Vagina (tissue), 2 donors: Measurements from ENCODE around the gene CCBE1. TPM values are rescaled to one million over a fixed set of nuclear protein-coding genes. Genes with fewer than 3 reads are reported as not detected.

Experiments
- DNase-seq, 2 donors: peaks; one replicate each; pipeline ENCODE4 v3.0.0-alpha.2; 2017; ENCODE audit errors: extremely low spot score in 2 of 2
- H3K27ac ChIP-seq: fragments of 200-600 bp; sonication (generic); one replicate; pipeline ENCODE4 v1.5.1; 2019
- H3K27me3 ChIP-seq: fragments of 200-600 bp; sonication (generic); one replicate; pipeline ENCODE4 v1.5.1; 2019
- H3K36me3 ChIP-seq, 2 donors: fragments of 200-600 bp; sonication (generic); one replicate each; pipeline ENCODE4 v1.5.1; 2017 to 2019
- H3K4me1 ChIP-seq: fragments of 200-600 bp; sonication (generic); one replicate; pipeline ENCODE4 v1.5.1; 2019
- H3K4me3 ChIP-seq, 2 donors: fragments of 200-600 bp; sonication (generic); 1 replicate in 1 of 2; 2 replicates in 1 of 2; pipeline ENCODE4 v1.5.1; 2016 to 2019
- H3K9me3 ChIP-seq: fragments of 200-600 bp; sonication (generic); one replicate; pipeline ENCODE4 v1.5.1; 2019
- CTCF ChIP-seq, 3 experiments: fragments of 450-650 bp in 2 of 3; fragments of 200-600 bp in 1 of 3; sonication (generic) in 1 of 3; IDR thresholded peaks; one replicate each; pipeline ENCODE4 v1.5.1; 2017 to 2019; ENCODE audit warnings: antibody characterized with exemption in 3 of 3, mild to moderate bottlenecking in 2 of 3, moderate library complexity in 2 of 3
- POLR2A ChIP-seq, 2 donors: fragments of 450-650 bp; IDR thresholded peaks; one replicate each; pipeline ENCODE4 v1.6.1; 2017; ENCODE audit warnings: antibody characterized with exemption in 2 of 2, mild to moderate bottlenecking in 2 of 2, moderate library complexity in 2 of 2
- POLR2AphosphoS5 ChIP-seq, 2 donors: sonication (generic); formaldehyde crosslinking; IDR thresholded peaks; one replicate each; pipeline ENCODE4 v1.9.0; 2017; ENCODE audit warnings: antibody characterized with exemption in 2 of 2, mild to moderate bottlenecking in 2 of 2, low read depth in 1 of 2; ENCODE audit not compliant: insufficient read depth in 1 of 2
- intact Hi-C: fragments of 100-400 bp; cut with DNase I; formaldehyde crosslinking; loops from one replicate; pipeline ENCODE4 v1.15.1; 2023
- total RNA-seq: library from RNA; depleted of rRNA; stranded (reverse); fragments of >200 nt; gene quantifications from one replicate; pipeline ENCODE4 v1.2.3, GENCODE V29; 2016

The CCBE1 gene
- total RNA-seq, 1 donor from 2014 or later = 2.9 TPM

- Histone ChIP-seq H3K27ac (no peak overlapping the region), H3K4me1 (no peaks in the 10 kb centered on the region), H3K27me3 (no peaks in the 10 kb centered on the region)
Measured at GRCh38 chr18:59681521-59682004, 15.7 kb downstream of the CCBE1 start.

GRCh38 chr18:59681051-59681450 is 16.2 kb downstream of the CCBE1 start:
- TF ChIP-seq POLR2AphosphoS5 (IDR thresholded peaks at IDR 0.05; ENCODE audit: insufficient read depth in 1 of 2, low read depth in 1 of 2) (no peak), POLR2A (IDR thresholded peaks at IDR 0.05) (no peak), CTCF (IDR thresholded peaks at IDR 0.05) (no peak)
- intact Hi-C loops = no loop called here
- H3K4me3 ChIP-seq = no peak overlapping the region
- H3K9me3 ChIP-seq = no peaks in the 10 kb centered on the region
- H3K27ac ChIP-seq = no peak overlapping the region
- no peak for DNase-seq
- H3K27me3 ChIP-seq = no peaks in the 10 kb centered on the region
- no peaks in the 10 kb centered on the region for H3K4me1 ChIP-seq
- H3K36me3 ChIP-seq = no peaks in the 10 kb centered on the region

More at GRCh38 chr18:59681521-59682004, 15.7 kb downstream of the CCBE1 start:
- Histone ChIP-seq H3K36me3 (no peaks in the 10 kb centered on the region), H3K9me3 (no peaks in the 10 kb centered on the region), H3K4me3 (no peak overlapping the region)
- TF ChIP-seq POLR2A (IDR thresholded peaks at IDR 0.05) = no peak
- no peak for TF ChIP-seq CTCF (IDR thresholded peaks at IDR 0.05)
- TF ChIP-seq POLR2AphosphoS5 (IDR thresholded peaks at IDR 0.05; ENCODE audit: insufficient read depth in 1 of 2, low read depth in 1 of 2) = no peak
- no peak for DNase-seq
- intact Hi-C loops = no loop called here

GRCh38 chr18:59675346-59675745 is 21.9 kb downstream of the CCBE1 start:
- DNase-seq = no peak
- Histone ChIP-seq H3K36me3 (no peaks in the 10 kb centered on the region), H3K9me3 (no peaks in the 10 kb centered on the region), H3K27me3 (no peaks in the 10 kb centered on the region), H3K4me3 (no peak overlapping the region), H3K27ac (no peak overlapping the region), H3K4me1 (peaks cover 10% of the 10 kb centered on the region)
- intact Hi-C loops = no loop called here
- TF ChIP-seq POLR2A (IDR thresholded peaks at IDR 0.05) (no peak), CTCF (IDR thresholded peaks at IDR 0.05) (no peak), POLR2AphosphoS5 (IDR thresholded peaks at IDR 0.05; ENCODE audit: insufficient read depth in 1 of 2, low read depth in 1 of 2) (no peak)

GRCh38 chr18:59674903-59675270 is 22.3 kb downstream of the CCBE1 start:
- intact Hi-C loops = no loop called here
- Histone ChIP-seq H3K36me3 (no peaks in the 10 kb centered on the region), H3K27ac (no peak overlapping the region), H3K27me3 (no peaks in the 10 kb centered on the region), H3K9me3 (no peaks in the 10 kb centered on the region), H3K4me3 (no peak overlapping the region), H3K4me1 (peaks cover 10% of the 10 kb centered on the region)
- TF ChIP-seq POLR2AphosphoS5 (IDR thresholded peaks at IDR 0.05; ENCODE audit: insufficient read depth in 1 of 2, low read depth in 1 of 2) (no peak), POLR2A (IDR thresholded peaks at IDR 0.05) (no peak), CTCF (IDR thresholded peaks at IDR 0.05) (no peak)
- DNase-seq = no peak

GRCh38 chr18:59674186-59674902 is 22.9 kb downstream of the CCBE1 start:
- Histone ChIP-seq H3K9me3 (no peaks in the 10 kb centered on the region), H3K27ac (no peak overlapping the region), H3K36me3 (no peaks in the 10 kb centered on the region), H3K4me3 (no peak overlapping the region), H3K27me3 (no peaks in the 10 kb centered on the region), H3K4me1 (peaks cover 14% of the 10 kb centered on the region)
- intact Hi-C loops = no loop called here
- TF ChIP-seq POLR2A (IDR thresholded peaks at IDR 0.05) (no peak), POLR2AphosphoS5 (IDR thresholded peaks at IDR 0.05; ENCODE audit: insufficient read depth in 1 of 2, low read depth in 1 of 2) (no peak), CTCF (IDR thresholded peaks at IDR 0.05) (no peak)
- DNase-seq = no peak
